Measurements from ENCODE around the gene BCL2L12. TPM values are rescaled to one million over a fixed set of nuclear protein-coding genes. Genes with fewer than 3 reads are reported as not detected.
A peak's percentile ranks its signal among the peaks of the same experiment; 100 is the strongest.

The BCL2L12 gene
- polyA plus RNA-seq, 1 of the 3 experiments (the other 2 are of a cell fraction), result 27.9 TPM

DNA sequence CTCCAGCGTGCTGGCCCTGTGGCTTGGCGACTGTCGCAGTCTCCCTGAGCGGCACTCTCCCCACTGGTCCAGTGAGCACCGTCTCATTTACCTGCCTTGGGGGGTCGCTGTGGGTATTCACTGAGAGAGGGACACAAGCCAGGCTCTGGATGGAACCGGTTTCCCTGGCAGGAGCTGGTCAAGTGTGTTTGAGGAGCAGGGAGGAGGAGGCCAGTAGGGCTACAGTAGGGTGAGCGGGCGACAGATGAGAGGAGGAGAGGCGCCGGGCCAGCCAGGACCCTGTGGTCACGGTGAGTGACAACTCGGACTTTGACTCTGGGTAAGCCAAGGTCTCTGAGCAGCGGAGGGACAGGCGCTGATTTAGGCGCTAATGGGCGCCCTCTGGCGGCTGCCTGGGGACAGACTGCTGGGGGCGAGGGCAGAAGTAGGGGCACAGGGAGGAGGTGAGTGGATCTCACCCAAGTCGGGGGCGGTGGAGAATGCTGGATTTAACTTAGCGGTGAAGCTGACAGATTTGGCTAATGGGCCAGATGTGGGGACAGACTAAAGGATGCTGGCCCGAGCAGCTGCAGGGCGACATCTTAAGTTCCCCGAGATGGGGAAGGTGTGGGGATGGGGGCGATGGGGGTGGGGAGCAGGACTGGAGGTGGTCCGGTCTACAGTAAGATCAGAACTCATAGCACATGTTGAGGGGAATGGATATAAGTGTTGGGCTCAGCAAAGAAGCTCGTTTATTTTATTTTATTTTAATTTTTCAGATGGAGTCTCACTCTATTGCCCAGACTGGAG lies 6.6 kb downstream of the BCL2L12 start (continued):
- TF ChIP-seq, protein P1, sequence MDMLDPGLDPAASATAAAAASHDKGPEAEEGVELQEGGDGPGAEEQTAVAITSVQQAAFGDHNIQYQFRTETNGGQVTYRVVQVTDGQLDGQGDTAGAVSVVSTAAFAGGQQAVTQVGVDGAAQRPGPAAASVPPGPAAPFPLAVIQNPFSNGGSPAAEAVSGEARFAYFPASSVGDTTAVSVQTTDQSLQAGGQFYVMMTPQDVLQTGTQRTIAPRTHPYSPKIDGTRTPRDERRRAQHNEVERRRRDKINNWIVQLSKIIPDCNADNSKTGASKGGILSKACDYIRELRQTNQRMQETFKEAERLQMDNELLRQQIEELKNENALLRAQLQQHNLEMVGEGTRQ (IDR thresholded peaks at IDR 0.05; ENCODE audit: borderline replicate concordance, low read depth, low read length), result no peak
- no peak for TF ChIP-seq RFX5 (IDR thresholded peaks at IDR 0.05; ENCODE audit: low read length)
- TF ChIP-seq, protein P2, sequence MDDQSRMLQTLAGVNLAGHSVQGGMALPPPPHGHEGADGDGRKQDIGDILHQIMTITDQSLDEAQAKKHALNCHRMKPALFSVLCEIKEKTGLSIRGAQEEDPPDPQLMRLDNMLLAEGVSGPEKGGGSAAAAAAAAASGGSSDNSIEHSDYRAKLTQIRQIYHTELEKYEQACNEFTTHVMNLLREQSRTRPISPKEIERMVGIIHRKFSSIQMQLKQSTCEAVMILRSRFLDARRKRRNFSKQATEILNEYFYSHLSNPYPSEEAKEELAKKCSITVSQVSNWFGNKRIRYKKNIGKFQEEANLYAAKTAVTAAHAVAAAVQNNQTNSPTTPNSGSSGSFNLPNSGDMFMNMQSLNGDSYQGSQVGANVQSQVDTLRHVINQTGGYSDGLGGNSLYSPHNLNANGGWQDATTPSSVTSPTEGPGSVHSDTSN (IDR thresholded peaks at IDR 0.05), result peak; percentile 44
- TF ChIP-seq JUND (IDR thresholded peaks at IDR 0.05), result no peak
- peak; percentile 62 for TF ChIP-seq RAD21 (IDR thresholded peaks at IDR 0.05; ENCODE audit: low read length)
- TF ChIP-seq TAF1 (IDR thresholded peaks at IDR 0.05; ENCODE audit: borderline replicate concordance, low read depth, low read length), result no peak
- TF ChIP-seq, protein P3, sequence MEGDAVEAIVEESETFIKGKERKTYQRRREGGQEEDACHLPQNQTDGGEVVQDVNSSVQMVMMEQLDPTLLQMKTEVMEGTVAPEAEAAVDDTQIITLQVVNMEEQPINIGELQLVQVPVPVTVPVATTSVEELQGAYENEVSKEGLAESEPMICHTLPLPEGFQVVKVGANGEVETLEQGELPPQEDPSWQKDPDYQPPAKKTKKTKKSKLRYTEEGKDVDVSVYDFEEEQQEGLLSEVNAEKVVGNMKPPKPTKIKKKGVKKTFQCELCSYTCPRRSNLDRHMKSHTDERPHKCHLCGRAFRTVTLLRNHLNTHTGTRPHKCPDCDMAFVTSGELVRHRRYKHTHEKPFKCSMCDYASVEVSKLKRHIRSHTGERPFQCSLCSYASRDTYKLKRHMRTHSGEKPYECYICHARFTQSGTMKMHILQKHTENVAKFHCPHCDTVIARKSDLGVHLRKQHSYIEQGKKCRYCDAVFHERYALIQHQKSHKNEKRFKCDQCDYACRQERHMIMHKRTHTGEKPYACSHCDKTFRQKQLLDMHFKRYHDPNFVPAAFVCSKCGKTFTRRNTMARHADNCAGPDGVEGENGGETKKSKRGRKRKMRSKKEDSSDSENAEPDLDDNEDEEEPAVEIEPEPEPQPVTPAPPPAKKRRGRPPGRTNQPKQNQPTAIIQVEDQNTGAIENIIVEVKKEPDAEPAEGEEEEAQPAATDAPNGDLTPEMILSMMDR (IDR thresholded peaks at IDR 0.05), result peak; percentile 95
- TF ChIP-seq POLR2AphosphoS5 (IDR thresholded peaks at IDR 0.05; ENCODE audit: low read depth, low read length), result no peak
- TF ChIP-seq MXI1 (IDR thresholded peaks at IDR 0.05; ENCODE audit: low read depth, low read length), result peak; percentile 54; the same call in 1 of the 2 replicates

DNA sequence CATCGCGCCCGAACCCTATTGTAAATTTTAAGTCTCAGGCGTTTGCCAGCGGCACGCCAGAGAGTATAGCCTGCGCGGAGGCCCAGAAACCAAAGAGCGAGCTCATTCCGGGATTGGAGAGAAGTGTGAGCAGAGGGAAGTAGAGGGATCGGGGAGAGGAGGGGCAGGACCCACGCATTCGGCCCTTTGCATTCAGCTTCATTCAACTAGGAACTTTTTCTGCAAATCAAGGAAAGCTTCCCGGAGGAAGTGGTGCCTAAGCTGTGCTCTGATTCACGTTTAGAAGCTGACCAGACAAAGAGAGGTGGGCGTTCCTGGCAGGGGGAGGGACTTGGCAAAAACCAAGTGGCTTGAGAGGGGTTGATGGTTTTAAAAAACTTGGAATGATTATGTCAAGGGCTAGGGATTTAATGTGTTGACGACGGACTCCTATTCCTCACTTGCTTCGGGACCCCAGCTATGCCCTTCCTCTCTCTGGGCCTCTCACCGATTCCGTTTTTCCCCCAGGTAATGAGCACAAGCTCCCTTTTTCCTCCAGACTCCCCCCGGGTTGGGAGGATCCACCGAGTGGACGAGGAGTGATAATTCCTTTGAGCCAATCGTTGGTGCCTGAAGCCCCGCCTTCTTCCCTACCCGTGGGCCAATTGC lies 10.5 kb downstream of the BCL2L12 start:
- 10% methylated on average over 27 of the region's 27 CpGs for WGBS (ENCODE audit: low lambda C conversion rate)
- POLR2A ChIA-PET, result interaction anchor here (1.0 to 2.2 kb wide), 8 partner anchors 10 to 214 kb away, joined by 3 to 15 read pairs (median 7); partner anchors contain the start of genes BCL2L12, CPT1C, IRF3 and NOSIP
- H3F3A ChIP-seq (replicated peaks; ENCODE audit: insufficient read depth), result peaks cover 22% of the 10 kb centered on the region
- peak overlapping the region; percentile 38 to 46 for H3K4me3 ChIP-seq (ENCODE audit: low read depth in 2 of 2, low read length in 1 of 2)
- H3K4me2 ChIP-seq, result peak overlapping the region; percentile 45
- peaks cover 41% of the 10 kb centered on the region for H3K79me2 ChIP-seq (ENCODE audit: insufficient read depth)
- H3K4me1 ChIP-seq (ENCODE audit: control insufficient read depth in 1 of 2, insufficient read depth in 2 of 2, low read depth in 1 of 2, low read length in 1 of 2), result peaks cover 24 to 31% of the 10 kb centered on the region in 2 experiments; a peak in 3 of 4 replicates
- no peaks in the 10 kb centered on the region for H3K9me2 ChIP-seq
- H2AFZ ChIP-seq (ENCODE audit: low read depth), result peak overlapping the region; percentile 84; the same call in 1 of the 2 replicates
- H3K9ac ChIP-seq, result peak overlapping the region; percentile 73
- peak overlapping the region; percentile 85 to 95 for H3K27ac ChIP-seq (ENCODE audit: low read depth in 2 of 2, low read length in 1 of 2)
- CTCF ChIA-PET, result interaction anchor here (0.5 to 8.8 kb wide), 9 partner anchors 9 to 143 kb away, joined by 3 to 78 read pairs (median 4); partner anchors contain the start of genes ADM5, BCL2L12, CPT1C and IRF3
- no peaks in the 10 kb centered on the region for H3K9me3 ChIP-seq
- H4K20me1 ChIP-seq (ENCODE audit: insufficient read depth), result peaks cover 35% of the 10 kb centered on the region
- peak; percentile 83 for DNase-seq
- no peaks in the 10 kb centered on the region for H3K27me3 ChIP-seq (ENCODE audit: insufficient read depth)
- peaks cover 2 to 5% of the 10 kb centered on the region in 2 experiments for H3K36me3 ChIP-seq (replicated peaks in 1 of 2; ENCODE audit: control insufficient read depth in 1 of 2, insufficient read depth in 2 of 2, low read length in 1 of 2)
- TF ChIP-seq RAD21 (IDR thresholded peaks at IDR 0.05; ENCODE audit: low read length) (no peak), FOXJ3 (CRISPR knock-in tag; IDR thresholded peaks at IDR 0.05) (no peak), EP300 (IDR thresholded peaks at IDR 0.05; ENCODE audit: borderline replicate concordance in 1 of 2, low read depth in 1 of 2, low read length in 1 of 2) (peak; percentile 15 to 44; a peak in 1 of 4 replicates), MEF2A (IDR thresholded peaks at IDR 0.05; ENCODE audit: borderline replicate concordance, low read depth) (no peak), ELF1 (IDR thresholded peaks at IDR 0.05) (no peak), JUND (IDR thresholded peaks at IDR 0.05) (peak; percentile 54; the same call in 1 of the 2 replicates), RCOR1 (IDR thresholded peaks at IDR 0.05; ENCODE audit: low read length) (peak; percentile 89), CHD2 (IDR thresholded peaks at IDR 0.05; ENCODE audit: low read length, partially characterized antibody) (no peak), POLR2AphosphoS5 (IDR thresholded peaks at IDR 0.05; ENCODE audit: low read depth, low read length) (peak; percentile 24; the same call in 1 of the 2 replicates), SMC3 (IDR thresholded peaks at IDR 0.05; ENCODE audit: low read depth, low read length) (no peak), MXI1 (IDR thresholded peaks at IDR 0.05; ENCODE audit: low read depth, low read length) (peak; percentile 76; the same call in 1 of the 2 replicates), TAF1 (IDR thresholded peaks at IDR 0.05; ENCODE audit: borderline replicate concordance, low read depth, low read length) (peak; percentile 11)
- TF ChIP-seq, protein P3 (IDR thresholded peaks at IDR 0.05), result no peak
- TF ChIP-seq, protein P4, sequence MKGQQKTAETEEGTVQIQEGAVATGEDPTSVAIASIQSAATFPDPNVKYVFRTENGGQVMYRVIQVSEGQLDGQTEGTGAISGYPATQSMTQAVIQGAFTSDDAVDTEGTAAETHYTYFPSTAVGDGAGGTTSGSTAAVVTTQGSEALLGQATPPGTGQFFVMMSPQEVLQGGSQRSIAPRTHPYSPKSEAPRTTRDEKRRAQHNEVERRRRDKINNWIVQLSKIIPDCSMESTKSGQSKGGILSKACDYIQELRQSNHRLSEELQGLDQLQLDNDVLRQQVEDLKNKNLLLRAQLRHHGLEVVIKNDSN (IDR thresholded peaks at IDR 0.05; ENCODE audit: borderline replicate concordance, low read depth), result no peak
- TF ChIP-seq, protein P5, sequence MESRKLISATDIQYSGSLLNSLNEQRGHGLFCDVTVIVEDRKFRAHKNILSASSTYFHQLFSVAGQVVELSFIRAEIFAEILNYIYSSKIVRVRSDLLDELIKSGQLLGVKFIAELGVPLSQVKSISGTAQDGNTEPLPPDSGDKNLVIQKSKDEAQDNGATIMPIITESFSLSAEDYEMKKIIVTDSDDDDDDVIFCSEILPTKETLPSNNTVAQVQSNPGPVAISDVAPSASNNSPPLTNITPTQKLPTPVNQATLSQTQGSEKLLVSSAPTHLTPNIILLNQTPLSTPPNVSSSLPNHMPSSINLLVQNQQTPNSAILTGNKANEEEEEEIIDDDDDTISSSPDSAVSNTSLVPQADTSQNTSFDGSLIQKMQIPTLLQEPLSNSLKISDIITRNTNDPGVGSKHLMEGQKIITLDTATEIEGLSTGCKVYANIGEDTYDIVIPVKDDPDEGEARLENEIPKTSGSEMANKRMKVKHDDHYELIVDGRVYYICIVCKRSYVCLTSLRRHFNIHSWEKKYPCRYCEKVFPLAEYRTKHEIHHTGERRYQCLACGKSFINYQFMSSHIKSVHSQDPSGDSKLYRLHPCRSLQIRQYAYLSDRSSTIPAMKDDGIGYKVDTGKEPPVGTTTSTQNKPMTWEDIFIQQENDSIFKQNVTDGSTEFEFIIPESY (IDR thresholded peaks at IDR 0.05; ENCODE audit: borderline replicate concordance, low read depth), result no peak
